ENCODE measurements around the gene HOXC9.

- TF ChIP-seq, protein P1, sequence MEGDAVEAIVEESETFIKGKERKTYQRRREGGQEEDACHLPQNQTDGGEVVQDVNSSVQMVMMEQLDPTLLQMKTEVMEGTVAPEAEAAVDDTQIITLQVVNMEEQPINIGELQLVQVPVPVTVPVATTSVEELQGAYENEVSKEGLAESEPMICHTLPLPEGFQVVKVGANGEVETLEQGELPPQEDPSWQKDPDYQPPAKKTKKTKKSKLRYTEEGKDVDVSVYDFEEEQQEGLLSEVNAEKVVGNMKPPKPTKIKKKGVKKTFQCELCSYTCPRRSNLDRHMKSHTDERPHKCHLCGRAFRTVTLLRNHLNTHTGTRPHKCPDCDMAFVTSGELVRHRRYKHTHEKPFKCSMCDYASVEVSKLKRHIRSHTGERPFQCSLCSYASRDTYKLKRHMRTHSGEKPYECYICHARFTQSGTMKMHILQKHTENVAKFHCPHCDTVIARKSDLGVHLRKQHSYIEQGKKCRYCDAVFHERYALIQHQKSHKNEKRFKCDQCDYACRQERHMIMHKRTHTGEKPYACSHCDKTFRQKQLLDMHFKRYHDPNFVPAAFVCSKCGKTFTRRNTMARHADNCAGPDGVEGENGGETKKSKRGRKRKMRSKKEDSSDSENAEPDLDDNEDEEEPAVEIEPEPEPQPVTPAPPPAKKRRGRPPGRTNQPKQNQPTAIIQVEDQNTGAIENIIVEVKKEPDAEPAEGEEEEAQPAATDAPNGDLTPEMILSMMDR (IDR thresholded peaks at IDR 0.05; ENCODE audit: low read length) = no peak
- no peak for TF ChIP-seq EZH2 (IDR thresholded peaks at IDR 0.05; ENCODE audit: borderline replicate concordance, low read length)
Measured at GRCh38 chr12:53950437-53950773, 49.6 kb upstream of the HOXC9 start.

Measured in OCI-LY1 (cell line).